Dermis microvascular lymphatic vessel endothelial cell (primary cell): ENCODE results near the gene ABHD1. TPM values are rescaled to one million over a fixed set of nuclear protein-coding genes. Genes with fewer than 3 reads are reported as not detected.
"Not testable (repeated sequence)": the region's sequence is repeated elsewhere in the genome, so short reads cannot be mapped to it uniquely, and the experiment has no call there.

ENCODE experiments used
- DNase-seq, 2 donors: peaks; one replicate each; pipeline versions ENCODE4 v3.0.0 to v3.0.0-alpha.2; 2010; ENCODE audit warnings: low read depth in 2 of 2
- total RNA-seq: library from RNA; depleted of rRNA; stranded (reverse); fragments of >200 nt; gene quantifications from 2 replicates; pipeline ENCODE4 v1.2.1, GENCODE V29; 2014

Gene ABHD1
- under 0.01 TPM in 1 of 2 replicates, not detected in the other for total RNA-seq

DNA sequence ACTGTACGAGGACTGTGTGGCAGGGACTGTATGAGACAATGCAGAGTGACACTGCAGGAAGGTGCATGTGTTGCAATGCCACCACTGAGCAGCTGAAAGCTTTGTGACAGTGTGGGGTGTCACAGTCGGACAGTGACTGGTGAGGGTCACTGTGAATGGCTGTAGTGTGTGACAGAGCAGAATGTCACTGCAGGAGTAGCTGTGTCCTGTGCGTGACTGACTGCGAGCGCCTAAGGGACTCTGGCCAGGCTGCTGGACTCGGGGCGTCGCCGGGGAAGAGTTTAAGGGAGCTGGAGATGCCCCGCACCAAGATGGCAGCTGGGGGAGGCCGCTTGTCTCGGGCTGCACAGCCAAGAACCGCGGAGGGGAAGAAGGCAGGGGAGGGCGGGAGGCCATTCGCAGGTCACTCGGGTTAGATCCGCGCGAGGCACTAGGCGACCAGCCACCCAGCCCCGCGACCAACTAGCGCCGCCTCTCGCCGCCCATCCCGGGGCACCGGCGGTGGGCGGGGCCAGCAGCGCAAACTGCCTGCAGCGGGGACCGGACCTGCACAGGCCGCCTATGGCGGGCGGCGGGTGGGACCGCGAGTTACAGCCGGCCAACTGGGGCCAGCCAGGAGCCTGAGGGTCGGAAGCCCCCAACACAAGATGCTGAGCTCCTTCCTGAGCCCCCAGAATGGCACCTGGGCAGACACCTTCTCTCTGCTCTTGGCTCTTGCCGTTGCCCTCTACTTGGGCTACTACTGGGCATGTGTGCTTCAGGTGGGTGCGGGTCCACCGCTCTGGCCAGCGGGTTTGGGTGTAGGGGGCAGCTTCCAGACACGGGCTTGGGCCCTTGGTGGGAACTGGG is at the start of gene ABHD1:
TSS of gene ABHD1 (plus strand) at position 514 of the 849 bp plus-strand sequence. CDS start at position 648, 134 bp downstream.
- DNase-seq, result peak in 1 of 2 donors; percentile 33

DNA sequence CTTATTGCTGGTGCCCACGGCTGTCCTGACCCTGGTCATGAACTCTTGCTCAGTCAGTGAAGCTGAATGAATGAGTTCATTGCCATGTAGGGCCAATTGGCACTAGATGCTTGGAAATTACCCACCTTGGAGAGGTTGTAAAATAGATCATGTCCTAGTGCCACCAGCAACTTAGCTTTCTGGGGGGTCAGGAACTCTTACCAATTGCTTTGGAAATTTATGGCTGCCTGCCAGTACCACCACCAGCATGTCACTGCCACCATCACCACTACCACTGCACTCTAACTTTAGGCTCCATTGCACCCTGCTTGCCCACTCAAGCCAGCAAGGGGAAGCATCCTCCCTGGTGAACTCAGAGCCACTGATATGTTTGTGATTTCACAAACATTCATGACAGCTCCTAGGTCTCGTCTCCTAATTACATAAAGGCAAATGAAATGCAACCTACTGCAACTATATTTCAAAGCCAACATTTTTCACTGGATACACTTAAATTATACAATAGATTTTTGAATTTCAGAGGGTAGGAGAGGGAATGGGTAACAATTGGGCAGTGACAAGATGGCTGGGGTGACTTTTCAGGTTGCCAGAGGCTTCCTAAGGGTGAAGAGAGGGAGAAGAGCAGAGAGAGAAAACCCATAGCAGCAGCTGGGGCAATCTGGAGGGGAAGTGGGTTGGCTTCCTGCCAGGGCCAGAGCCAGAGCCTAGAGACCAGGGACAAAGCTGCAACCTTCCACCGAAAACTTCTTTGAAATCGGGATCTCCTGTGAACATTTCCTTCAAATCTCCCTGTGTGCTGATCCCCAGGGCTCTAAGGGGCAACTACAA is 48.7 kb upstream of the ABHD1 start:
- DNase-seq, result peak; percentile 15 to 53

GRCh38 chr2:27075566-27075871 is 48.1 kb upstream of the ABHD1 start:
- not testable (repeated sequence) for DNase-seq

- DNase-seq, result no peak
Observed at GRCh38 chr2:27076323-27076722, 47.3 kb upstream of the ABHD1 start.

- DNase-seq, result no peak
Observed at GRCh38 chr2:27077231-27077630, 46.4 kb upstream of the ABHD1 start.

DNA sequence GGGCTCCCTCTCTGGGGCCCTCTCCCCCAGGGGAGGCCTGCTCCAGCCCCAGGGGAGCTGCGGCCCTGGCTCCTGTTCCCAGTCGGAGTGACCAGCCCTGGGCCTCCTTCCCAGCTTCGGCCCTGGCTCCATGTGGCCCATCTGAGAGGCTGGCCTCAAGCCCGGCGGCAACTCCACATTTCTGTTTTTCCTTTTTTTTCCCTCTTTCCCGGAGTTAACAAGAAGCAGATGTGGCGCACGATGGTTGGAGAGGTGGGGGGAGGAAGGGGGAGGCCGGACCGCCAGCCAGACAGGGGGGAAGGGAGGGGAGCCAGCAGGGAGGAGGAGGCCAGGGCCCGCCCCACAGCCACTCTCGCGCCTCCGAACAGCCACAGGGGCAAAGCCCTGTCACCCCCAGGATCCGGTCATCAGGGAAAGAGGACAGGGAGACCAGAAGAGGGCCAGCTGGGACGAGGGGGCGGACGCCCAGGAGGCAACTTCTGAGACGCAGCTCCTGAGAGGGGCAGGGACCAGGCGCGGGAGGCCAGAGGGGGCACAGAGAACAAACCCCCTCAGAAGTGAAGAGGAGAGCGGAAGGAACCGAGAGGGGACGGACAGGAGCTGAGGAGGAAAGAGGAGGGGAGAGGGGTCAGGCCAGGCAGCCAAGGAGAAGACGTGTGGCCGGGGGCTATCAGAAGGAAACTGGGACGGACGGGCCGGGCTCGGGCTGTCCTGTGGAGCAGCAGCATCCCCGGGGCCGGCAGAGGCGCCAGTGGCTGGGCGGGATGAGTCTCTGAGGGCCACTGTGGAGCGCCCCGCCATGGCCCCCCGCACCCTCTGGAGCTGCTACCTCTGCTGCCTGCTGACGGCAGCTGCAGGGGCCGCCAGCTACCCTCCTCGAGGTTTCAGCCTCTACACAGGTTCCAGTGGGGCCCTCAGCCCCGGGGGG is 45.1 kb upstream of the ABHD1 start, which contains the start of gene EMILIN1:
TSS of gene EMILIN1 (plus strand) at position 349 of the 928 bp plus-strand sequence. CDS start at position 800, 451 bp downstream.
- DNase-seq, result peak; percentile 24 to 26

- DNase-seq, result no peak
Observed at GRCh38 chr2:27079233-27080139, 44.1 kb upstream of the ABHD1 start.

- DNase-seq, result no peak
Observed at GRCh38 chr2:27080140-27080469, 43.5 kb upstream of the ABHD1 start.

GRCh38 chr2:27080603-27080936 is 43.0 kb upstream of the ABHD1 start:
- DNase-seq, result no peak

DNA sequence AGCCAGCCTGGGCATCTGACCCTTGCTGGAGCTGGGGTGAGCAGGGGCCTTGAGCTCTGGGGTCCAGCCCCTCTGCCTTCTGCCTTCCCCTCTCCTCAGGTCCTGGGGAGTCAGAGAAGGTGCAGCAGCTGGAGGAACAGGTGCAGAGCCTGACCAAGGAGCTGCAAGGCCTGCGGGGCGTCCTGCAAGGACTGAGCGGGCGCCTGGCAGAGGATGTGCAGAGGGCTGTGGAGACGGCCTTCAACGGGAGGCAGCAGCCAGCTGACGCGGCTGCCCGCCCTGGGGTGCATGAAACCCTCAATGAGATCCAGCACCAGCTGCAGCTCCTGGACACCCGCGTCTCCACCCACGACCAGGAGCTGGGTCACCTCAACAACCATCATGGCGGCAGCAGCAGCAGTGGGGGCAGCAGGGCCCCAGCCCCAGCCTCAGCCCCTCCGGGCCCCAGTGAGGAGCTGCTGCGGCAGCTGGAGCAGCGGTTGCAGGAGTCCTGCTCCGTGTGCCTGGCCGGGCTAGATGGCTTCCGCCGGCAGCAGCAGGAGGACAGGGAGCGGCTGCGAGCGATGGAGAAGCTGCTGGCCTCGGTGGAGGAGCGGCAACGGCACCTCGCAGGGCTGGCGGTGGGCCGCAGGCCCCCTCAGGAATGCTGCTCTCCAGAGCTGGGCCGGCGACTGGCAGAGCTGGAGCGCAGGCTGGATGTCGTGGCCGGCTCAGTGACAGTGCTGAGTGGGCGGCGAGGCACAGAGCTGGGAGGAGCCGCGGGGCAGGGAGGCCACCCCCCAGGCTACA is 41.4 kb upstream of the ABHD1 start:
- DNase-seq, result no peak

DNA sequence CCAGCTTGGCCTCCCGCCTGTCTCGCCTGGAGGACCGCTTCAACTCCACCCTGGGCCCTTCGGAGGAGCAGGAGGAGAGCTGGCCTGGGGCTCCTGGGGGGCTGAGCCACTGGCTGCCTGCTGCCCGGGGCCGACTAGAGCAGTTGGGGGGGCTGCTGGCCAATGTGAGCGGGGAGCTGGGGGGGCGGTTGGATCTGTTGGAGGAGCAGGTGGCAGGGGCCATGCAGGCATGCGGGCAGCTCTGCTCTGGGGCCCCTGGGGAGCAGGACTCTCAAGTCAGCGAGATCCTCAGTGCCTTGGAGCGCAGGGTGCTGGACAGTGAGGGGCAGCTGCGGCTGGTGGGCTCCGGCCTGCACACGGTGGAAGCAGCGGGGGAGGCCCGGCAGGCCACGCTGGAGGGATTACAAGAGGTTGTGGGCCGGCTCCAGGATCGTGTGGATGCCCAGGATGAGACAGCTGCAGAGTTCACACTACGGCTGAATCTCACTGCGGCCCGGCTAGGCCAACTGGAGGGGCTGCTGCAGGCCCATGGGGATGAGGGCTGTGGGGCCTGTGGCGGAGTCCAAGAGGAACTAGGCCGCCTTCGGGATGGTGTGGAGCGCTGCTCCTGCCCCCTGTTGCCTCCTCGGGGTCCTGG is 40.7 kb upstream of the ABHD1 start:
- DNase-seq, result no peak

DNA sequence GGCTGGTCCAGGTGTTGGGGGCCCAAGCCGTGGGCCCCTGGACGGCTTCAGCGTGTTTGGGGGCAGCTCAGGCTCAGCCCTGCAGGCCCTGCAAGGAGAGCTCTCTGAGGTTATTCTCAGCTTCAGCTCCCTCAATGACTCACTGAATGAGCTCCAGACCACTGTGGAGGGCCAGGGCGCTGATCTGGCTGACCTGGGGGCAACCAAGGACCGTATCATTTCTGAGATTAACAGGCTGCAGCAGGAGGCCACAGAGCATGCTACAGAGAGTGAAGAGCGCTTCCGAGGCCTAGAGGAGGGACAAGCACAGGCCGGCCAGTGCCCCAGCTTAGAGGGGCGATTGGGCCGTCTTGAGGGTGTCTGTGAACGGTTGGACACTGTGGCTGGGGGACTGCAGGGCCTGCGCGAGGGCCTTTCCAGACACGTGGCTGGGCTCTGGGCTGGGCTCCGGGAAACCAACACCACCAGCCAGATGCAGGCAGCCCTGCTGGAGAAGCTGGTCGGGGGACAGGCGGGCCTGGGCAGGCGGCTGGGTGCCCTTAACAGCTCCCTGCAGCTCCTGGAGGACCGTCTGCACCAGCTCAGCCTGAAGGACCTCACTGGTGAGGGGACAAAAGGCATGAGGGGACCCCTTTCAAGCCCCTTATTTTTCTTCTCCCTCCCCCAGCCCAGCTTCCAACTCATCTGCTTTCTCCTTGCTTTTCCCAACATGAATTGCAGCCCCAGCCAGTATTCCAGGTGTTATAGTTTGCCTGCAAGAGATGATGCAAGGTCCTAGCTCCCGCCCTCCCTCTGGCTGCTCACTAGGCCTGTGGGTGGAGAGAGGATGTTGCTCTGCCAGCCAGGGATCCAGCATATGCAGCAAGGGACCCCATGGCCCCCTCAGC is 40.0 kb upstream of the ABHD1 start:
- DNase-seq, result no peak

GRCh38 chr2:27084297-27085061 is 39.1 kb upstream of the ABHD1 start:
- DNase-seq, result no peak

DNA sequence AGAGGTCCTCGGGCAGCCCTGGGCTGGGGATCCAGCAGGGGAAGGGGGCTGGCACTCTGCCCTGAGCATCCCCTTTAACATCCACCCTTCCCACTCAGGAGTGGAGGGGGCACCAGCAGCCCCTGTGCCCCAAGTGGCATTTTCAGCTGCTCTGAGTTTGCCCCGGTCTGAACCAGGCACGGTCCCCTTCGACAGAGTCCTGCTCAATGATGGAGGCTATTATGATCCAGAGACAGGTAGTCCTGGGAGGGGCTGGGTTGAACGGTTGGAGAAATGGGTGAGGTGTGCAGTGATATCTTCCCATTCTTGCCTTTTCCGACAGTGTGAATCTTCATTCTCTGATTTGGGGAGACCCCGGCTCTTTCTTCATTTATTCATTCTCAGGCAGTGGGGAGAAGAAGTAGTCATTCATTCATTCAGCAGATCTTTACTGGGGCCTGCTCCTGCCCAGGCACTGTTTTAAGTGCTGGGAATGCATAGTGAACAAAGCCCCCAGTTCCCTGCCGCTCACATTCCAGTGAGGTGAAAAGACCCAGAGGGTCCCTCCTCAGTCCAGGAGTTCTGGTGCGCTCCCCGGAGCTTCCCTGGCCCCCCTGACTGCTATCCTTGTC is 38.4 kb upstream of the ABHD1 start:
- no peak for DNase-seq

GRCh38 chr2:27085673-27086089 is 37.9 kb upstream of the ABHD1 start:
- peak in 1 of 2 donors; percentile 79 for DNase-seq

GRCh38 chr2:27086090-27086723 is 37.4 kb upstream of the ABHD1 start:
- peak; percentile 75 to 92 for DNase-seq
